GM13977 (cell line): ENCODE measurements around the gene MEG3.

ENCODE experiments used
- DNase-seq: peaks from one replicate; pipeline ENCODE4 v3.0.0; 2012; ENCODE audit warnings: low spot score
- in situ Hi-C: fragments of 300-500 bp; cut with MboI; formaldehyde crosslinking; loops from one replicate; pipeline ENCODE4 v1.12.0; 2022; ENCODE audit warnings: low sequenced_read_pairs, low pct_unique_long_range_greater_than_20kb, mixed read lengths, inconsistent platforms; ENCODE audit not compliant: unreplicated experiment
- TF ChIP-seq, protein P1 (sequence below): IDR thresholded peaks from 2 replicates; pipeline ENCODE4 v1.5.1; 2012; ENCODE audit warnings: mild to moderate bottlenecking, control low read depth; ENCODE audit not compliant: insufficient read depth; ENCODE audit errors: extremely low read depth, missing control alignments

The MEG3 gene

GRCh38 chr14:100845341-100845740 lies 19.4 kb downstream of the MEG3 start:
- in situ Hi-C loops = no loop called here
- no peak for DNase-seq
- TF ChIP-seq, protein P1, sequence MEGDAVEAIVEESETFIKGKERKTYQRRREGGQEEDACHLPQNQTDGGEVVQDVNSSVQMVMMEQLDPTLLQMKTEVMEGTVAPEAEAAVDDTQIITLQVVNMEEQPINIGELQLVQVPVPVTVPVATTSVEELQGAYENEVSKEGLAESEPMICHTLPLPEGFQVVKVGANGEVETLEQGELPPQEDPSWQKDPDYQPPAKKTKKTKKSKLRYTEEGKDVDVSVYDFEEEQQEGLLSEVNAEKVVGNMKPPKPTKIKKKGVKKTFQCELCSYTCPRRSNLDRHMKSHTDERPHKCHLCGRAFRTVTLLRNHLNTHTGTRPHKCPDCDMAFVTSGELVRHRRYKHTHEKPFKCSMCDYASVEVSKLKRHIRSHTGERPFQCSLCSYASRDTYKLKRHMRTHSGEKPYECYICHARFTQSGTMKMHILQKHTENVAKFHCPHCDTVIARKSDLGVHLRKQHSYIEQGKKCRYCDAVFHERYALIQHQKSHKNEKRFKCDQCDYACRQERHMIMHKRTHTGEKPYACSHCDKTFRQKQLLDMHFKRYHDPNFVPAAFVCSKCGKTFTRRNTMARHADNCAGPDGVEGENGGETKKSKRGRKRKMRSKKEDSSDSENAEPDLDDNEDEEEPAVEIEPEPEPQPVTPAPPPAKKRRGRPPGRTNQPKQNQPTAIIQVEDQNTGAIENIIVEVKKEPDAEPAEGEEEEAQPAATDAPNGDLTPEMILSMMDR = no peak

GRCh38 chr14:100846309-100846859 lies 20.5 kb downstream of the MEG3 start:
- TF ChIP-seq, protein P1 = no peak
- DNase-seq = no peak
- in situ Hi-C loops = no loop called here

DNA sequence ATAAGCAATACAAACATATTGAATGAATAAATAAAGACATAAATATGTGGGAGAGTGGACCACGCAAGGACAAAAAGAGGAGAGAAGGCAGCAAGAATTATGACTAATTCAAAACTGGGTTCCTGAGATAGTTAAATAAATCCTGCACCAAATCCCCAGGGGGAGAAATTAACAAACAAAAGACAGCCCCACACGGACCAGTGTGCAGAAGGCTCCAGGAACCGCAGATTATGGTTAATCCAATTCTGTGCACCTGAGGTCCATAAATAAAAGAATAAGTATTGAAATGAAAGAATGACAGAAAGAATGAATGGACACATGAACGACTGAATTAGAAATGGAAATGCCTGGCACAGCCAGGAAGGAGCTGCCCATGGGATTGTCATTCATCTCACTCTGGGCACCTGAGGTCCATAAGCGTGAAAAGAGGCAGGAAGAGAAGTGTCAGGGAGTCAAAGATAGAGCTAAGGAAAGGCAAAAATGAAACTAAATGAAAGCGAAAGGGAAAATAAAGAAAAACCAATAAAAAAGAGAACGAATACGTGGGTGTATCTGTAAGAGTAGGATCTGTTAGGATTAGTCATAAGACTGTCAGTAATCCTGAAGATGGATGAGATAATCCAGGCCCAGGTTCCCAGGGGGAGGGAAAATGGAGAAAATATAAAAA lies 23.3 kb downstream of the MEG3 start:
- in situ Hi-C loops = no loop called here
- no peak for DNase-seq
- TF ChIP-seq, protein P1 = no peak

- TF ChIP-seq, protein P1 = peak; percentile 76
- in situ Hi-C loops = loop anchor here (25.0 kb wide), 1 partner anchor 786 kb away; no protein-coding TSS in a partner anchor
- peak; percentile 70 for DNase-seq
These were observed 25.1 kb downstream of the MEG3 start for GRCh38 chr14:100850841-100851585.

DNA sequence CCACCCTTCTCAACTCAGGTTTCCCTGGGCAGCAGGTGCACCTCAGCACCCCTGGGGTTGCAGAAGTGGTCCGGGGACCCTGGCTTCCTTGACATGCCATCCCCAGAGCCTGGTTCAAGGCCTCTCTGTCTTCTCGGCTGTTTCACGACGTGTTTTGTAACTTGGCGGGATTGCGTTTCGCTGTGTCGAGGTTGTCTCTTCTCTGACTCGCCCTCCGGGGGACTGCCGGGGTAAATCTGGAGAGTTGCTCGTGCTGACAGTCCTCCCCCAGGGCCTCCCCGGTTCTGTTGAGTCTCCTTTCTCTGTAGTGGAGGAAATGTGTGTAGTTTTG lies 25.6 kb downstream of the MEG3 start:
- TF ChIP-seq, protein P1 = no peak
- DNase-seq = no peak
- in situ Hi-C loops = loop anchor here (25.0 kb wide), 1 partner anchor 786 kb away; no protein-coding TSS in a partner anchor

- in situ Hi-C loops = loop anchor here (25.0 kb wide), 1 partner anchor 785 kb away; no protein-coding TSS in a partner anchor
- TF ChIP-seq, protein P1 = no peak
- no peak for DNase-seq
These were observed 26.2 kb downstream of the MEG3 start for GRCh38 chr14:100851946-100852620.
